ENCODE results near the gene MS4A18.
"Not testable (repeated sequence)": the region's sequence is repeated elsewhere in the genome, so short reads cannot be mapped to it uniquely, and the experiment has no call there.

The MS4A18 gene

GRCh38 chr11:60724420-60724819 lies at the start of gene MS4A18:
Gene MS4A18, plus strand, starts transcription at chr11:60724720.
- DNase-seq (ENCODE audit: low read depth), result no peak
- TF ChIP-seq CTCF (IDR thresholded peaks at IDR 0.05; ENCODE audit: insufficient read depth, low read depth, low read length, missing control alignments), result no peak
- no peak within 1 kb of the TSS for H3K4me3 ChIP-seq (ENCODE audit: low read length)

DNA sequence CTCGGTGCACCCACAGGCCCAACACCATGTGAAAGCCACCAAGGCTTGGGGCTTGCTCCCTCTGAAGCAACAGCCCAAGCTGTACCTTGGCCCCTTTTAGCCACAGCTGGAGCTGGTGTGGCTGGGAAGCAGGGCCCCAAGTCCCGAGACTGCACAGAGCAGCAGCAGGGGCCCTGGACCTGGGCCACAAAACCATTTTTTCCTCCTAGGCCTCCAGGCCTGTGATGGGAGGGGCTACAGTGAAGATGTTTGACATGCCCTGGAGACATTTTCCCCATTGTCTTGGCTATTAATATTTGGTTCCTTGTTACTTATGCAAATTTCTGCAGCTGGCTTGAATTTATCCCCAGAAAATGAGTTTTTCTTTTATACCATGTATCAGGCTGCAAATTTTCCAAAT lies 46.3 kb upstream of the MS4A18 start:
- H3K4me3 ChIP-seq (ENCODE audit: low read length); DNase-seq (ENCODE audit: low read depth): not testable (repeated sequence)

- TF ChIP-seq CTCF (IDR thresholded peaks at IDR 0.05; ENCODE audit: insufficient read depth, low read depth, low read length, missing control alignments), result no peak
- H3K4me3 ChIP-seq (ENCODE audit: low read length), result no peak overlapping the region
- DNase-seq (ENCODE audit: low read depth), result no peak
Observed at GRCh38 chr11:60679879-60680278, 44.6 kb upstream of the MS4A18 start.

- H3K4me3 ChIP-seq (ENCODE audit: low read length), result no peak overlapping the region
- DNase-seq (ENCODE audit: low read depth), result no peak
- no peak for TF ChIP-seq CTCF (IDR thresholded peaks at IDR 0.05; ENCODE audit: insufficient read depth, low read depth, low read length, missing control alignments)
Observed at GRCh38 chr11:60680455-60681119, 43.9 kb upstream of the MS4A18 start.

- DNase-seq (ENCODE audit: low read depth); H3K4me3 ChIP-seq (ENCODE audit: low read length): not testable (repeated sequence)
Observed at GRCh38 chr11:60684541-60684848, 40.0 kb upstream of the MS4A18 start.

DNA sequence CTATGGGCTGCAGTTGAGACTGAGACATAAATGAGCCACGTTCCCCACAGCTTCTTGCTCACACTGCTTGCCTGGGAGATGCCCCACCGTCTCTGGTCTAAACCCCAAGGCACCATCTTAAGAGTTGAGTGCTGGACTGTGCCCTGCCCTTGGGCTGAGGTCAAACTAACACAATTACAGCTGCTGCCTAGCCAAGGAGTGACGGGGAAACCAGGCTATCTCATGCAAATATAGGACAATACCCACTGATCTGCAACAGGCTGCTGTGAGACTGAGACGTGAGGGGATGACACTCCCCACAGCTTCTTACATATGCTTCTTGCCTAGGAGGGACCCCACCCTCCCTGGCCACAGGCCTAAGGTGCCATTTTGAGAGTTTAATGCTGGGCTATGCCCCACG lies 32.9 kb upstream of the MS4A18 start:
- H3K4me3 ChIP-seq (ENCODE audit: low read length), result no peak overlapping the region
- TF ChIP-seq CTCF (IDR thresholded peaks at IDR 0.05; ENCODE audit: insufficient read depth, low read depth, low read length, missing control alignments), result no peak
- no peak for DNase-seq (ENCODE audit: low read depth)

DNA sequence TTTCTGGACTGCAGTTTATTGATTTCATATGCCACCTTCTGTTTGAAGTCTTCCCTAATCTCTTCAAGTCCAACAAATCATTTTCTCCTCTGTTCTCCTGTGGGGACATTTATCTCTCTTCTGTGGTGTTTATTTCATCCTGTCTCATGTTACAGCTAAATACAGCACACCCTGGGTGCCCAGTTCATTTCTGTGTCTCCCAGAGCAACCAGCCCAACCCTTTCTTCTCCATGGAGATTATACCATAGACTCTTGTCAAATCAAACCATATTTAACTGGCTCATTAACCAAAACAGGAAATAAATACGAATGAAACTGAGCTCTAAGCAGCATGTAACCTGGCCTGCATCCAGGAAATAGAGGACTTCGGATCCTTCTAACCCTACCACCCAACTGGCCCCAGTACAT lies 25.2 kb upstream of the MS4A18 start, which contains the start of gene MS4A8:
Gene MS4A8, plus strand, starts transcription at position 329 of the 408 bp plus-strand sequence. CDS start 1,249 bp downstream, outside the sequence.
- H3K4me3 ChIP-seq (ENCODE audit: low read length), result no peak within 1 kb of the TSS
- no peak for DNase-seq (ENCODE audit: low read depth)
- TF ChIP-seq CTCF (IDR thresholded peaks at IDR 0.05; ENCODE audit: insufficient read depth, low read depth, low read length, missing control alignments), result no peak

DNA sequence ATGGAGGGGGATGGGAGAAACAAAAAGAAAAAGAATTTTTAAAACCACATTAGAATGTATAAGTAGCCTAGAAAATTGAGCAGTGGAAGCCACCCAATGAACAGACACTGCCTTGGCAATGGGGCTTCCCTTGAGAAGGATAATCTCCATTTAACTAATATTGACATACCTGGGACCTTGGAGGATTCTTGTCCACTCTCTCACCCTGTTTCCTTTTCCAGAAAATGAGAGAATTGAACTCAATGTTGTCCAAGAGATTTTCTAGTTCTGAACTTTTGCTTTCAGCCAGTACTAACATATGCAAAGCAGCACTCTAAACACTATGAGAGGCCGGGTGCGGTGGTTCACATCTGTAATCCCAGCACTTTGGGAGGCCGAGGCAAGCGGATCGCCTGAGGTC lies 24.6 kb upstream of the MS4A18 start:
- no peak for DNase-seq (ENCODE audit: low read depth)
- no peak for TF ChIP-seq CTCF (IDR thresholded peaks at IDR 0.05; ENCODE audit: insufficient read depth, low read depth, low read length, missing control alignments)
- H3K4me3 ChIP-seq (ENCODE audit: low read length), result no peak overlapping the region

Measured in epithelial cell of esophagus (primary cell).